ENCODE measurements around the gene CNGA3.

CNGA3 gene

DNA sequence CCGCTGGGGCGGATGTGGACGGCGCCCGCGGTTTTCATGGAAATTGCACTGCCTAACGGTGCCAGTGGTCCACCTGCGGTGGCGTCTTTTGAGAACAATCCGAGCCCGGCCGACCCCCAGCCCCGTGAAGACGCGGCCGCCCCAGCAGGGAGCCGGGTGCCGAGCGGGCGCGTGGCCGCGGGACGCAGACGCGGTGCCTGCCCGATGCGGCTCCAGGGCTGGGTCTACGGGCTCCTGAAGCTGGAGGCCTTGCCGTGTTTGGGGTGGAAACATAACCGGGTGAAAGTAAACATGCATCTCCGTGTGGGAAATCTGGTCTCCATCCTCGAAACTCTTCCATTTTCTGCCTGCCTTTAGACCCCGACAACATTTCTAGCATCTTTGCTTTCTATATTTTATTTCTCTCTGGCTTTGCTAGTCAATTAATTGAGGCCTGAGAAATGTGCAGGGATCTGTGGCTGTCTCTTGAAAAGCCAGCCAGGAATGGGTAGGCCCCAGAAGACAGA is 99.0 kb downstream of the CNGA3 start:
- no peak for DNase-seq

DNA sequence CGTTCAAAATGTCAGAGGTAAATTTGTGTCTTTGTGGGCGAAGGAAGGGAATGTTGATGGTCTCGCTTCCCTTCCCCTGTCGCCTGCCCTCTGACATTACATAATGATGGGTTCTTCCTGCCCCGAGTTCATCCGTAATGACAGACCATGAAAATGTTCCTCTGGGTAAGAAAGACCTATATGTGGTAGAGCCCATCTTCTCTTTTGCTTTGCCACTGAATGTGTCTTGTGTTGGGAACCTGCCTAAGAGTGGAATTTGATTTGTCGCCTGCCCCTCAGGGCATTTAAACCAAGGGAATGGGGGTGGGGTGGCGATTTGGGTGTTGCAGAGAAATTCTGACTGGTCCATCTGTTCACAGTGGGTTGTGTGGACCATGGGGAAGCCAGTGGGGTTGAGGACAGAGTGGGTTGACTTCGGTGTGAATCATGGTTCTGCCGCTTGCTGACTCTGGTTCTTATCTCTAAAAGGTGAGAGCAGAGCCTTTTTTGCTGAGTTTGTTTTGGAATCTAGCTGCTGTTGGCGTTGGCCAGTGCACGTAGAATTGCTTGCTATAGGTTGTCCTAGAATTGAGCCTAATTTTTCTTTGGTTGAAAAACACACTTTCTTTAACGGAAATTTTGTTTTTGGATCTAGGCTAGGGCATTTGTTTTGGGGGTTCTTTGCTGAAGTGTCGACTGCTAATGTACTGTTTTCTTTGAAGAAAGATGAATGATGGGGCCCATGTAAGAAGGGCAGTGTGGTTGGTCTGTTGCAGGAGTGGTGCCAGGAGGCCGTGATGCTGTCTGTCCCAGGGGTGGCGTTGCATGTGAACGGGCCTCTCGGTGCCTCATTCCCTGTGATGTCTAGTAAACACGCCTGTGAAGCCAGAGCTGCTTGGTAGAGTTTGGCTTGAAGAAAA is 99.7 kb downstream of the CNGA3 start:
- DNase-seq: no peak

DNA sequence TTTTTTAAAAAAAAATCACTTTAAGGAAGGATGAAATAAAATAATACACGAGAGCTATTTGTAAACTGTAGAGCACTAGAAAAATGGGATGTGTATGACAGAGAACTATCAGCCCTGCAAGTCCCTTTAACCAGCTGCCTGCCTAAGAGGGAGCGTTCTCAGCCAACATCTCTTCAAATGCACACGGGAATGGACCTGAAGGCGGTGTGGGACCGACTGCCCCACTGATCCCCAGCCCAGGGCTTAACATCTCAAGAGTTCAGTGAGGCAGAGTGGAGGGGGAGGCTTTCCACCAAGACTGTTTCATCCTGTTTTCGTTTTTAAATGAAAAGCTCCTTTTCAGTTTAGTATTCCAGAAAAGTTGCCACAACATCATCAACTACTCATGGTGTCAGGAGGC is 100.6 kb downstream of the CNGA3 start:
- no peak for DNase-seq
